ENCODE data around the gene THSD1. TPM values are rescaled to one million over a fixed set of nuclear protein-coding genes. Genes with fewer than 3 reads are reported as not detected.
A peak's percentile ranks its signal among the peaks of the same experiment; 100 is the strongest.
"Not testable (repeated sequence)": the region's sequence is repeated elsewhere in the genome, so short reads cannot be mapped to it uniquely, and the experiment has no call there.

Gene THSD1
- total RNA-seq, 1 donor, result 9.9 TPM

GRCh38 chr13:52374873-52375411 lies 31.0 kb downstream of the THSD1 start:
- no peak for DNase-seq (ENCODE audit: low read depth)
- no peak for TF ChIP-seq CTCF (IDR thresholded peaks at IDR 0.05; ENCODE audit: insufficient read depth, low read depth, low read length)
- H3K4me3 ChIP-seq (ENCODE audit: low read depth, low read length), result no peak overlapping the region

GRCh38 chr13:52374389-52374788 lies 31.6 kb downstream of the THSD1 start:
- no peak for TF ChIP-seq CTCF (IDR thresholded peaks at IDR 0.05; ENCODE audit: insufficient read depth, low read depth, low read length)
- H3K4me3 ChIP-seq (ENCODE audit: low read depth, low read length), result no peak overlapping the region
- DNase-seq (ENCODE audit: low read depth), result no peak

GRCh38 chr13:52373277-52373676 lies 32.7 kb downstream of the THSD1 start:
- DNase-seq (ENCODE audit: low read depth), result not testable (repeated sequence)

GRCh38 chr13:52371736-52372247 lies 34.2 kb downstream of the THSD1 start:
- TF ChIP-seq CTCF (IDR thresholded peaks at IDR 0.05; ENCODE audit: insufficient read depth, low read depth, low read length), result no peak

More at GRCh38 chr13:52373277-52373676, 32.7 kb downstream of the THSD1 start:
- not testable (repeated sequence) for H3K4me3 ChIP-seq (ENCODE audit: low read depth, low read length)

GRCh38 chr13:52366291-52366690 lies 39.7 kb downstream of the THSD1 start:
- no peak for DNase-seq (ENCODE audit: low read depth)
- H3K4me3 ChIP-seq (ENCODE audit: low read depth, low read length), result no peak overlapping the region
- no peak for TF ChIP-seq CTCF (IDR thresholded peaks at IDR 0.05; ENCODE audit: insufficient read depth, low read depth, low read length)

More at GRCh38 chr13:52371736-52372247, 34.2 kb downstream of the THSD1 start:
- no peak overlapping the region for H3K4me3 ChIP-seq (ENCODE audit: low read depth, low read length)
- peak; percentile 30 for DNase-seq (ENCODE audit: low read depth)

GRCh38 chr13:52362169-52362887 lies 43.6 kb downstream of the THSD1 start:
- H3K4me3 ChIP-seq (ENCODE audit: low read depth, low read length), result not testable (repeated sequence)

DNA sequence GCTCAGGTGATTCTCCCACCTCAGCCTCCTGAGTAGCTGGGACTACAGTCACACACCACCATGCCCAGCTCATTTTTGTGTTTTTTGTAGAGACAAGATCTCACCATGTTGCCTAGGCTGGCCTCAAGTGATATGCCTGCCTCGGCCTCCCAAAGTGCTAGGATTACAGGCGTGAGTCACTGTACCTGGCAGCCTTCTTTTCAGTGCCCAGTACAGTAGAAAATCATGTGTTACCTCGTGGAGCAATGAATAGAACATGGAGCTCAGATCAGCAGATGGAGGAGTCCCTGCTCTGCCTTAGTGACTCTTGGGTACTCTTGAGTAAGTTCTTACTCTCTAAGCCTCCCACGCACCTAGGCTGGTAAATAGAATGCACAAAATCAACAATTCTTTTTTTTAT lies 44.7 kb downstream of the THSD1 start:
- TF ChIP-seq CTCF (IDR thresholded peaks at IDR 0.05; ENCODE audit: insufficient read depth, low read depth, low read length), result no peak
- no peak for DNase-seq (ENCODE audit: low read depth)
- no peak overlapping the region for H3K4me3 ChIP-seq (ENCODE audit: low read depth, low read length)

More at GRCh38 chr13:52362169-52362887, 43.6 kb downstream of the THSD1 start:
- DNase-seq (ENCODE audit: low read depth), result not testable (repeated sequence)

DNA sequence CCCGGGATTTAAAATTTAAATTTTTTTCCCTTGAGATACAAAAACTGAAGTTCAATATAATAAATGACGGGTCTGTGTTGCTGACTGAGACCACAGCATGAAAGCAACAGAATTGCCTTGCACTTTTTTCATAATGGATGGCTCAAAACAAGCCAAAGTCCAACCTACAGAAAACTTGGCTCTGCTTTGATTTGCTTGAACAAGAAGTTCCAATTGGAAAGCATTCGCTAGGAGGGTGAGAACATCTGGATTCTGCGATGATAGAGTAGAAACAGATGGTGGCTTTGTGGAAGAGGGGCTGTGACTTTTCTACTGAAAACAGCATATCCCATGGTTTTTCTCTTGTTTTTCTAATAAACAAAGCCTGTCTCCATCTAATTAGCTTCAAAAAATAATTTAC lies 46.4 kb downstream of the THSD1 start:
- no peak overlapping the region for H3K4me3 ChIP-seq (ENCODE audit: low read depth, low read length)
- DNase-seq (ENCODE audit: low read depth), result no peak
- TF ChIP-seq CTCF (IDR thresholded peaks at IDR 0.05; ENCODE audit: insufficient read depth, low read depth, low read length), result no peak

Measured in fibroblast of villous mesenchyme (primary cell).